Mesendoderm (in vitro differentiated cells): ENCODE measurements around the gene TBC1D16.

Experiments
- DNase-seq: peaks from one replicate; pipeline ENCODE4 v3.0.0; 2013
- H2AK5ac ChIP-seq: 2 replicates; pipeline ENCODE4 v1.6.1; 2013; ENCODE audit warnings: low read length, inconsistent platforms
- H2BK120ac ChIP-seq: 2 replicates; pipeline ENCODE4 v1.6.1; 2013; ENCODE audit warnings: low read depth, mild to moderate bottlenecking, low read length, moderate library complexity, mixed read lengths
- H2BK15ac ChIP-seq: replicated peaks from 2 replicates; pipeline ENCODE4 v1.6.1; 2013; ENCODE audit warnings: low read depth, mild to moderate bottlenecking, moderate library complexity
- H2BK5ac ChIP-seq: 2 replicates; pipeline ENCODE4 v1.6.1; 2013; ENCODE audit warnings: low read length, inconsistent platforms
- H3K18ac ChIP-seq: 2 replicates; pipeline ENCODE4 v1.6.1; 2013; ENCODE audit warnings: mild to moderate bottlenecking, low read length, mixed read lengths
- H3K23ac ChIP-seq: one replicate; pipeline ENCODE4 v1.6.1; 2013; ENCODE audit warnings: low read length
- H3K27ac ChIP-seq: 2 replicates; pipeline ENCODE4 v1.5.1; 2013; ENCODE audit warnings: low read depth, mild to moderate bottlenecking, inconsistent platforms, low read length, moderate library complexity
- H3K27me3 ChIP-seq: 2 replicates; pipeline ENCODE4 v1.6.1; 2013; ENCODE audit warnings: low read length, control low read depth, mild to moderate bottlenecking, inconsistent platforms; ENCODE audit not compliant: insufficient read depth, poor library complexity
- H3K36me3 ChIP-seq: 2 replicates; pipeline ENCODE4 v1.6.1; 2013; ENCODE audit warnings: low read length, inconsistent platforms; ENCODE audit not compliant: control insufficient read depth, insufficient read depth
- H3K4ac ChIP-seq: one replicate; pipeline ENCODE4 v1.6.1; 2013; ENCODE audit warnings: low read depth, mild to moderate bottlenecking, low read length, moderate library complexity
- H3K4me1 ChIP-seq: 2 replicates; pipeline ENCODE4 v1.6.1; 2013; ENCODE audit warnings: low read depth, low read length, inconsistent platforms; ENCODE audit not compliant: control insufficient read depth
- H3K4me2 ChIP-seq: 2 replicates; pipeline ENCODE4 v1.6.1; 2013; ENCODE audit warnings: low read length
- H3K4me3 ChIP-seq: 2 replicates; pipeline ENCODE4 v1.5.1; 2013; ENCODE audit warnings: mild to moderate bottlenecking, low read length
- H3K56ac ChIP-seq: one replicate; pipeline ENCODE4 v1.6.1; 2013; ENCODE audit warnings: low read length
- H3K79me1 ChIP-seq: 2 replicates; pipeline ENCODE4 v1.6.1; 2013; ENCODE audit warnings: low read length, inconsistent platforms
- H3K79me2 ChIP-seq: 2 replicates; pipeline ENCODE4 v1.6.1; 2013; ENCODE audit warnings: mild to moderate bottlenecking, low read length; ENCODE audit not compliant: control insufficient read depth, insufficient read depth
- H3K9ac ChIP-seq: 2 replicates; pipeline ENCODE4 v1.6.1; 2013; ENCODE audit warnings: low read length, inconsistent platforms
- H4K5ac ChIP-seq: one replicate; pipeline ENCODE4 v1.6.1; 2013; ENCODE audit warnings: low read length
- H4K8ac ChIP-seq: one replicate; pipeline ENCODE4 v1.6.1; 2013; ENCODE audit warnings: low read depth, mild to moderate bottlenecking, control low read depth, low read length, moderate library complexity
- WGBS: extraction: QIAGEN DNeasy Blood & Tissue Kit; methylation state at CpG from one replicate; pipeline ENCODE4 v1.1.7; 2013; ENCODE audit warnings: low lambda C conversion rate, missing lambda C conversion rate; ENCODE audit not compliant: insufficient coverage; ENCODE audit errors: extremely low coverage; 5-methylcytosine and 5-hydroxymethylcytosine counted together

TBC1D16 gene

GRCh38 chr17:79987935-79988184, 47.8 kb downstream of the TBC1D16 start:
- no peak for DNase-seq
- H2BK5ac ChIP-seq = no peak overlapping the region
- H3K4me1 ChIP-seq = peaks cover 7% of the 10 kb centered on the region
- H3K27ac ChIP-seq = peak overlapping the region; percentile 22
- no peak overlapping the region for H2BK15ac ChIP-seq
- no peak overlapping the region for H4K5ac ChIP-seq
- no peak overlapping the region for H3K23ac ChIP-seq
- H3K56ac ChIP-seq = peak overlapping the region; percentile 35
- H3K36me3 ChIP-seq = no peaks in the 10 kb centered on the region
- H3K18ac ChIP-seq = no peak overlapping the region
- H4K8ac ChIP-seq = no peak overlapping the region
- no peaks in the 10 kb centered on the region for H3K27me3 ChIP-seq
- H3K79me2 ChIP-seq = peaks cover 2% of the 10 kb centered on the region
- H3K4ac ChIP-seq = no peak overlapping the region
- no peak overlapping the region for H2AK5ac ChIP-seq
- no peak overlapping the region for H3K4me3 ChIP-seq
- no peak overlapping the region for H3K9ac ChIP-seq
- H3K4me2 ChIP-seq = no peak overlapping the region
- WGBS = no CpG with 5 or more reads among the region's 7 CpGs
- H3K79me1 ChIP-seq = peaks cover 14% of the 10 kb centered on the region
- no peak overlapping the region for H2BK120ac ChIP-seq

- peak; percentile 42 for DNase-seq
- Histone ChIP-seq H3K4me3 (no peak overlapping the region), H2BK15ac (no peak overlapping the region), H3K23ac (no peak overlapping the region), H2AK5ac (no peak overlapping the region), H3K79me2 (peaks cover 2% of the 10 kb centered on the region), H3K56ac (no peak overlapping the region), H3K27ac (peak overlapping the region; percentile 56), H4K5ac (no peak overlapping the region), H3K4ac (no peak overlapping the region), H3K18ac (no peak overlapping the region), H4K8ac (no peak overlapping the region), H3K4me2 (no peak overlapping the region), H2BK120ac (no peak overlapping the region), H3K36me3 (no peaks in the 10 kb centered on the region), H3K27me3 (no peaks in the 10 kb centered on the region), H3K9ac (no peak overlapping the region), H2BK5ac (no peak overlapping the region), H3K4me1 (peaks cover 5% of the 10 kb centered on the region), H3K79me1 (peaks cover 14% of the 10 kb centered on the region)
- no CpG with 5 or more reads among the region's 18 CpGs for WGBS
Measured at GRCh38 chr17:79987187-79987934, 48.3 kb downstream of the TBC1D16 start.

- Histone ChIP-seq H2BK15ac (no peak overlapping the region), H3K27ac (no peak overlapping the region), H3K79me1 (peaks cover 14% of the 10 kb centered on the region), H3K27me3 (no peaks in the 10 kb centered on the region), H3K9ac (no peak overlapping the region), H3K23ac (no peak overlapping the region), H2BK5ac (no peak overlapping the region), H3K56ac (no peak overlapping the region), H3K18ac (no peak overlapping the region), H4K5ac (no peak overlapping the region), H3K79me2 (peaks cover 2% of the 10 kb centered on the region), H4K8ac (no peak overlapping the region), H3K4me2 (no peak overlapping the region), H2AK5ac (no peak overlapping the region), H3K4me3 (no peak overlapping the region), H3K4ac (no peak overlapping the region), H2BK120ac (no peak overlapping the region), H3K36me3 (no peaks in the 10 kb centered on the region), H3K4me1 (peaks cover 5% of the 10 kb centered on the region)
- no CpG with 5 or more reads among the region's 29 CpGs for WGBS
- no peak for DNase-seq
Measured at GRCh38 chr17:79986411-79987186, 49.1 kb downstream of the TBC1D16 start.

GRCh38 chr17:79985943-79986391, 49.7 kb downstream of the TBC1D16 start:
- Histone ChIP-seq H3K9ac (no peak overlapping the region), H4K8ac (no peak overlapping the region), H3K79me1 (peaks cover 12% of the 10 kb centered on the region), H3K79me2 (peaks cover 2% of the 10 kb centered on the region), H3K4me2 (no peak overlapping the region), H3K56ac (no peak overlapping the region), H3K27me3 (no peaks in the 10 kb centered on the region), H4K5ac (no peak overlapping the region), H3K4ac (no peak overlapping the region), H3K27ac (no peak overlapping the region), H2AK5ac (no peak overlapping the region), H3K36me3 (no peaks in the 10 kb centered on the region), H3K23ac (no peak overlapping the region), H3K4me3 (no peak overlapping the region), H2BK15ac (no peak overlapping the region), H2BK5ac (no peak overlapping the region), H3K4me1 (peaks cover 3% of the 10 kb centered on the region), H3K18ac (no peak overlapping the region), H2BK120ac (no peak overlapping the region)
- no peak for DNase-seq
- WGBS = no CpG with 5 or more reads among the region's 15 CpGs

GRCh38 chr17:79985361-79985942, 50.2 kb downstream of the TBC1D16 start:
- peaks cover 3% of the 10 kb centered on the region for H3K4me1 ChIP-seq
- H3K27ac ChIP-seq = no peak overlapping the region
- no peak overlapping the region for H2BK120ac ChIP-seq
- no peak overlapping the region for H2BK5ac ChIP-seq
- H3K23ac ChIP-seq = no peak overlapping the region
- no peak overlapping the region for H3K18ac ChIP-seq
- H2AK5ac ChIP-seq = no peak overlapping the region
- H3K27me3 ChIP-seq = no peaks in the 10 kb centered on the region
- H4K8ac ChIP-seq = no peak overlapping the region
- no peak overlapping the region for H3K4me3 ChIP-seq
- H3K36me3 ChIP-seq = no peaks in the 10 kb centered on the region
- no peak overlapping the region for H3K4me2 ChIP-seq
- H3K4ac ChIP-seq = no peak overlapping the region
- no peak overlapping the region for H3K9ac ChIP-seq
- no peak for DNase-seq
- H3K79me1 ChIP-seq = peaks cover 8% of the 10 kb centered on the region
- no peak overlapping the region for H4K5ac ChIP-seq
- H2BK15ac ChIP-seq = no peak overlapping the region
- no peaks in the 10 kb centered on the region for H3K79me2 ChIP-seq
- WGBS = no CpG with 5 or more reads among the region's 17 CpGs
- no peak overlapping the region for H3K56ac ChIP-seq
